ENCODE results near the gene GRIA4.

The GRIA4 gene

DNA sequence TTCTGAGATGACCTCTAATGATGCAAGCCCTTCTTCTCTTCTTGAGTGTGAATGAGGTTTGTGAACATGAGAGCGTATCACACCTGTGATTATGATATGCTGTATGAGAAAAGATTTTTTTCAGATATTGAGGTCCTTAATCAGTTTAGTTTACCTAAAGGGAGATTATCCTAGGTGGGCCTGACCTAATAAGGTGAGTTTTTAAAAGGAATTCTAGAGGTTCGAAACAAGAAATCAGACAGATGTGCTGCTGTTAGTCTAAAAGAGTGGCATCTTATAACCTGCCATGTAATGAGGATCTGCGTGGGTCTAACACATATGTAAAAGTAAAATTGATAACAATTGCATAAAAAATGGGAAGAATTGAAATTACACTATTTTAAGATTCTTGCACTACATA, 378.3 kb downstream of the GRIA4 start:
- no peaks in the 10 kb centered on the region for H3K36me3 ChIP-seq (ENCODE audit: control insufficient read depth, low read length)
- TF ChIP-seq EZH2phosphoT487 (IDR thresholded peaks at IDR 0.05; ENCODE audit: borderline replicate concordance, low read length): no peak
- TF ChIP-seq, protein P1, sequence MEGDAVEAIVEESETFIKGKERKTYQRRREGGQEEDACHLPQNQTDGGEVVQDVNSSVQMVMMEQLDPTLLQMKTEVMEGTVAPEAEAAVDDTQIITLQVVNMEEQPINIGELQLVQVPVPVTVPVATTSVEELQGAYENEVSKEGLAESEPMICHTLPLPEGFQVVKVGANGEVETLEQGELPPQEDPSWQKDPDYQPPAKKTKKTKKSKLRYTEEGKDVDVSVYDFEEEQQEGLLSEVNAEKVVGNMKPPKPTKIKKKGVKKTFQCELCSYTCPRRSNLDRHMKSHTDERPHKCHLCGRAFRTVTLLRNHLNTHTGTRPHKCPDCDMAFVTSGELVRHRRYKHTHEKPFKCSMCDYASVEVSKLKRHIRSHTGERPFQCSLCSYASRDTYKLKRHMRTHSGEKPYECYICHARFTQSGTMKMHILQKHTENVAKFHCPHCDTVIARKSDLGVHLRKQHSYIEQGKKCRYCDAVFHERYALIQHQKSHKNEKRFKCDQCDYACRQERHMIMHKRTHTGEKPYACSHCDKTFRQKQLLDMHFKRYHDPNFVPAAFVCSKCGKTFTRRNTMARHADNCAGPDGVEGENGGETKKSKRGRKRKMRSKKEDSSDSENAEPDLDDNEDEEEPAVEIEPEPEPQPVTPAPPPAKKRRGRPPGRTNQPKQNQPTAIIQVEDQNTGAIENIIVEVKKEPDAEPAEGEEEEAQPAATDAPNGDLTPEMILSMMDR (IDR thresholded peaks at IDR 0.05; ENCODE audit: low read depth, low read length, poor library complexity, severe bottlenecking): no peak
- H3K9me2 ChIP-seq (replicated peaks; ENCODE audit: control insufficient read depth, low read length): no peaks in the 10 kb centered on the region
- no peaks in the 10 kb centered on the region for H3K4me1 ChIP-seq (ENCODE audit: control insufficient read depth, low read length)
- no peaks in the 10 kb centered on the region for H3F3A ChIP-seq (ENCODE audit: control insufficient read depth, insufficient read depth)
- H3K27me3 ChIP-seq (ENCODE audit: control insufficient read depth, low read length): no peaks in the 10 kb centered on the region
- no peaks in the 10 kb centered on the region for H3K9me3 ChIP-seq (ENCODE audit: control insufficient read depth, insufficient read depth, low read length)
- no peaks in the 10 kb centered on the region for H4K20me1 ChIP-seq (ENCODE audit: control insufficient read depth, insufficient read depth, low read depth, low read length)
- H3K4me2 ChIP-seq (ENCODE audit: low read length): no peak overlapping the region
- H3K27ac ChIP-seq (ENCODE audit: low read depth, low read length): no peak overlapping the region
- H3K79me2 ChIP-seq (ENCODE audit: control insufficient read depth, low read length): no peaks in the 10 kb centered on the region
- H3K4me3 ChIP-seq (ENCODE audit: low read length): no peak overlapping the region

DNA sequence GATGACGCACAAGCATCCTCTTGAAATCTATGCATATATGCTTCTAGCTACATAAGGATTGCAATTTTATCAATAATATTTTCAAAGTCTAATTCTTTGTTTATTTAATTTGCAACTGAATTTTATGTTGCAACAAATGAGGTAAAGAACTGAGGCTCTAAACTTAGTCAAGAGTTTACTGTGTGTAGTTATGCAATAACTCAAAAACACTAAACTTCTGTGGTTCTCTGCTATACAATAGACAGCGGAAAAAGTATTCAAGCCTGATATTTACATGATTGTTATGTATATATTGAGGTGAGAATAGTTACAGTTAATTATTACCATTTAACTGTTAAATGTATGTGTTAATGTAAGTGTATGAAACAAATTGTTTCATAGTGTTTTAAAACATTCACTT, 379.3 kb downstream of the GRIA4 start:
- 0 out of 2 replicates have a peak, but pooled peaks cover 3% of the 10 kb centered on the region for H3K36me3 ChIP-seq (ENCODE audit: control insufficient read depth, low read length)
- no peaks in the 10 kb centered on the region for H3K9me2 ChIP-seq (replicated peaks; ENCODE audit: control insufficient read depth, low read length)
- H3K27ac ChIP-seq (ENCODE audit: low read depth, low read length): no peak overlapping the region
- no peaks in the 10 kb centered on the region for H3K27me3 ChIP-seq (ENCODE audit: control insufficient read depth, low read length)
- TF ChIP-seq EZH2phosphoT487 (IDR thresholded peaks at IDR 0.05; ENCODE audit: borderline replicate concordance, low read length): no peak
- TF ChIP-seq, protein P1 (IDR thresholded peaks at IDR 0.05; ENCODE audit: low read depth, low read length, poor library complexity, severe bottlenecking): no peak
- H3K4me1 ChIP-seq (ENCODE audit: control insufficient read depth, low read length): no peaks in the 10 kb centered on the region
- no peaks in the 10 kb centered on the region for H3F3A ChIP-seq (ENCODE audit: control insufficient read depth, insufficient read depth)
- H3K4me3 ChIP-seq (ENCODE audit: low read length): no peak overlapping the region
- H4K20me1 ChIP-seq (ENCODE audit: control insufficient read depth, insufficient read depth, low read depth, low read length): no peaks in the 10 kb centered on the region
- H3K79me2 ChIP-seq (ENCODE audit: control insufficient read depth, low read length): no peaks in the 10 kb centered on the region
- H3K4me2 ChIP-seq (ENCODE audit: low read length): no peak overlapping the region
- no peaks in the 10 kb centered on the region for H3K9me3 ChIP-seq (ENCODE audit: control insufficient read depth, insufficient read depth, low read length)

DNA sequence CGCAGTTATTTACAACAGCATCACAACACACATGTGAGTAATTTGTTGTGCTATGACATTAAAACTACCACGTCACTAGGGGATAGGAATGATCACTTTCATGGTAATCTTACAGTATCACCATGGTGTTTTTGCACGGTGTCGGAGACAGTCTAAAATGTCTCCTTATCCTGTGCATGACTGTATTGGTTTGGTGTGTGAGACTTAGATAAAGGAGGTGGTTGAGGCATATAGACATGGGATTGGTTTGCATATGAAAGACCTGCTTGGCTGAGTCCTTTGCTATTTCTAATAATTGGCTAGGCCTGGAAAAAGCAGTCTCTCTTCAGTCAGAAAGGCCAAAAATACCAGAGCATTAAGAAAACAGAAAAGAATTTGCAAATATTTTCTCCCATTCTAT, 382.0 kb downstream of the GRIA4 start:
- Histone ChIP-seq H3K4me2 (ENCODE audit: low read length) (no peak overlapping the region), H3K27me3 (ENCODE audit: control insufficient read depth, low read length) (no peaks in the 10 kb centered on the region), H3K9me3 (ENCODE audit: control insufficient read depth, insufficient read depth, low read length) (no peaks in the 10 kb centered on the region), H3K27ac (ENCODE audit: low read depth, low read length) (no peak overlapping the region), H4K20me1 (ENCODE audit: control insufficient read depth, insufficient read depth, low read depth, low read length) (no peaks in the 10 kb centered on the region), H3K79me2 (ENCODE audit: control insufficient read depth, low read length) (no peaks in the 10 kb centered on the region), H3K36me3 (ENCODE audit: control insufficient read depth, low read length) (peaks cover 20% of the 10 kb centered on the region), H3F3A (ENCODE audit: control insufficient read depth, insufficient read depth) (no peaks in the 10 kb centered on the region), H3K9me2 (replicated peaks; ENCODE audit: control insufficient read depth, low read length) (no peaks in the 10 kb centered on the region), H3K4me1 (ENCODE audit: control insufficient read depth, low read length) (peaks cover under 1% of the 10 kb centered on the region), H3K4me3 (ENCODE audit: low read length) (no peak overlapping the region)
- TF ChIP-seq EZH2phosphoT487 (IDR thresholded peaks at IDR 0.05; ENCODE audit: borderline replicate concordance, low read length): no peak
- TF ChIP-seq, protein P1 (IDR thresholded peaks at IDR 0.05; ENCODE audit: low read depth, low read length, poor library complexity, severe bottlenecking): no peak
